Right lung (tissue), 10 donors: Measurements from ENCODE around the gene DEFB121. TPM values are rescaled to one million over a fixed set of nuclear protein-coding genes. Genes with fewer than 3 reads are reported as not detected.
"Not testable (repeated sequence)": the region's sequence is repeated elsewhere in the genome, so short reads cannot be mapped to it uniquely, and the experiment has no call there.

Source experiments
- DNase-seq, 2 donors: peaks; one replicate each; pipeline ENCODE4 v3.0.0-alpha.2; 2013
- long read RNA-seq, 8 donors: transcript quantifications; one replicate each; lab custom pipeline, GENCODE V29; 2026
- polyA plus RNA-seq, 5 donors: library from polyadenylated mRNA; unstranded; fragments of 120-200 nt; gene quantifications; one replicate each; pipeline versions ENCODE4 v1.2.1 to v1.2.3, GENCODE V29; 2013; ENCODE audit warnings: inconsistent platforms in 1 of 5, low replicate concordance in 1 of 5; ENCODE audit not compliant: insufficient read length in 5 of 5, insufficient read depth in 1 of 5

Gene DEFB121, protein sequence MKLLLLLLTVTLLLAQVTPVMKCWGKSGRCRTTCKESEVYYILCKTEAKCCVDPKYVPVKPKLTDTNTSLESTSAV
- not detected for polyA plus RNA-seq
- long read RNA-seq, donor 1: 0 reads
- long read RNA-seq, donor 2: 0 reads
- long read RNA-seq, donor 3: 0 reads
- long read RNA-seq, donor 4: 0 reads
- long read RNA-seq, donor 5: 0 reads
- long read RNA-seq, donor 6: 0 reads
- long read RNA-seq, donor 7: 0 reads
- long read RNA-seq, donor 8: 0 reads

DNA sequence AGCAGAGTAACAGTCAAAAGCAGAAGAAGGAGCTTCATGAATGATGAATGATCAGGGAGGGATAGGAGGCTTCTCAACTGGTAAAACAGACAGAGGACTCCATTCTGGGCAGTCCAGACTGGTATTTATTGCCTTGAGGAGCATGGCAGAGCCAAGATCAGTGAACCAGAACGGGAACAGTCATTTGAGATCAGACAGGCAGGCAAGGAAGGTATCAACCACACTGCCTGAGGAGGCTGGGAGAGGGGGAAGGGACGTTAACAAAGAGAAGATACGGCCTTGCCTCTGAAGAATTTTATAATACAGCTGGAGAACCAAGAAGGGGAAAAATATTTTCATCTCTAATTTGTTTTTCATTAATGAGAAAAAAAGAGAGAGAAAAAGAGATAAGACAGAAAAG is at the start of gene DEFB121:
Gene DEFB121 (minus strand): TSS at position 101 of the 400 bp plus-strand sequence. CDS start 63 bp downstream, at position 38.
- DNase-seq: no peak

DNA sequence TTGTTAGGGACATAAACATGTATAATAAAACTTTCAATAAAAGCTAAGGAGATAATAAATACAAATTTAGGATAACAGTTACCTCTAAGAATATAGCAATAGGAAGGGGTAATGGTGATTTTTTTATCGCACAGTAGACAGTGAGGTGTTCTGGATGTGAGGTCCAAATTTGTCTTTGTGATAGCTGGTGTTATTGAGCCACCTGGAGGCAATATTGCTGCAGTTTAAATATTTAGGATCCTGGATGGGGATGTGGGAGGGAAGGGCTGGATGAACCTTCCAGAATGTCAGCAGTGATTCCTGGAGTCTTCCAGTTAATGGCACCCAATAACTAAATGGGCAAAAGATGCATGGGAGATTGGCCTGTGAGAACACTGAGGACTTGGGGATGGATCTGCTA is 48.3 kb upstream of the DEFB121 start:
- no peak for DNase-seq

DNA sequence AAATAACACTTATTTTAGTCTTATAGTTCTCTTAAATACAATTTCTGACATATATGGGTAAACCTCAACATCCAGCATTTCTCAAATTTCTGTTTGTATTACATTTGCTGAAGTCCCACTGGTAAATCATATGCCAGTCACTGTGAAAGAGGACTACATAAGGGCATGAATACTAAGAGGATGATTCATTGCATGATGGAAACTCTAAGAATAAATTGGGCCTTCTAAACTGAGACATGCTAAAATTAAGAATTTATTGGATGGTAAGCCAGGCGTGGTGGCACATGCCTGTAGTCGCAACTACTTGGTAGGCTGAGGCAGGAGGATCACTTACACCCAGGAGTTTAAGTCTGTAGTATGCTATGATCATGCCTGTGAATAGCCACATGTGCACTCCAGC is 46.6 kb upstream of the DEFB121 start:
- no peak for DNase-seq

DNA sequence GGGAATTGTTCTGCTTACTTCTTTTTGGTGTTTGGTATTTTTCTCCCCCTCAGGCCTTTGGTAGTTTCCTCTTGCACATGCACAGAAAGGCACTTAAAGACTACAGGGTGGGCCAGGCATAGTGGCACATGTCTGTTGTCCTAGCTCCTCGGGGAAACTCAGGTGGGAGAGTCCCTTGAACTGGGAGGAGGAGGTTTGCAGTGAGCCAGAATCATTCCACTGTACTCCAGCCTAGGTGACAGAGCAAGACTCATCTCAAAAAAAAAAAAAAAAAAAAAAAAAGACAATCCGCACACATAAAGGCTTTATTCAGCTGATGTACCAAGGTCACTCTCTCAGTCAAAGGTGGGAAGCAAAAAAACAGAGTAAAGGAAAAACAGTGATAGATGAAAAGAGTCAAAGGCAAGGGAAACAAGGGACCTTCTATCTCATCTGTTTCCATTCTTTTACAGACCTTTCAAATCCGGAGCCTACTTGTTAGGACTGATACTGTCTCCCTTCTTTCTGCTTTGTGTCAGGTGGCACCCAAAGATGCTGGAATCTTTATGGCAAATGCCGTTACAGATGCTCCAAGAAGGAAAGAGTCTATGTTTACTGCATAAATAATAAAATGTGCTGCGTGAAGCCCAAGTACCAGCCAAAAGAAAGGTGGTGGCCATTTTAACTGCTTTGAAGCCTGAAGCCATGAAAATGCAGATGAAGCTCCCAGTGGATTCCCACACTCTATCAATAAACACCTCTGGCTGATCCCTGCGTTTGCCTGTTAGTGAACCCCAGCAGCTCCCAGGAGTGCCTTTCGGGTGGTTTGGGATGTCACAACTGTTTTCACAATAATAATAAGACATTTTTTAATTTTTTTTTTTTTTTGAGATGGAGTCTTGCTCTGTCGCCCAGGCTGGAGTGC is 43.7 kb upstream of the DEFB121 start:
- no peak for DNase-seq

DNA sequence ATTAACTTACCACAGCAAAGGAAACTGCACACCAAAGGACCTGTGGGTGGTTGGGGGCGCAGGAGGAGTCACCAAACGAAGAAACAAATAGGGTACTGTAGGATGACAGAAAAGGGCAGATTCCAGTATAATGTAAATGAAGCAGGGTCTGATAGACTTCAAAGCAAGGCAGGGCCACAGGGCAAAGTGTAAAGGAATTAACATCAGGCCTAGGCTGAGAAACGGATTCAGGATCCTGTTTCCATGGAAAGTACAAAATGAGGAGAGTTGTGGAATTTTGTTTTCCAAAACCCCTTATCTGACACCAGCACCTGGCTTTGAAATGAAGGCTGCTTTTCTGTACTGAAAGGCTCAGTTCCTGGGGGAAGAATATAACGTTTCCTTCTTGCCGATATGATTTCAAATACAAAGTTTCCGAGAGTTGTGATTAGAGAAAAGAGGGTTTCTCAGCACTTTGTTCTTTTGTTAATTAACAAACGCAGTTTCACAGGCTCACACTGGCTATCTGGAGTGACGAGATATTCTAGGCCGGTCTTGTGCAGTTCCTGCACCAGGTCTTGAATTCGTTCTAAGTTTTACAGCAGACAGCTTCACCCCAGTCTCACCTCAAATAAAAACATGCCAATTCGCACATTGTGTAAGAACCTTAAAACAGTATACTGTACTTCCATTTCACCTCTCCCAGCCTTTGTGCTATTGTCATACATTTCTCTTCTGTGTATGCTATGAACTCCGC is 40.2 kb upstream of the DEFB121 start:
- DNase-seq: no peak

DNA sequence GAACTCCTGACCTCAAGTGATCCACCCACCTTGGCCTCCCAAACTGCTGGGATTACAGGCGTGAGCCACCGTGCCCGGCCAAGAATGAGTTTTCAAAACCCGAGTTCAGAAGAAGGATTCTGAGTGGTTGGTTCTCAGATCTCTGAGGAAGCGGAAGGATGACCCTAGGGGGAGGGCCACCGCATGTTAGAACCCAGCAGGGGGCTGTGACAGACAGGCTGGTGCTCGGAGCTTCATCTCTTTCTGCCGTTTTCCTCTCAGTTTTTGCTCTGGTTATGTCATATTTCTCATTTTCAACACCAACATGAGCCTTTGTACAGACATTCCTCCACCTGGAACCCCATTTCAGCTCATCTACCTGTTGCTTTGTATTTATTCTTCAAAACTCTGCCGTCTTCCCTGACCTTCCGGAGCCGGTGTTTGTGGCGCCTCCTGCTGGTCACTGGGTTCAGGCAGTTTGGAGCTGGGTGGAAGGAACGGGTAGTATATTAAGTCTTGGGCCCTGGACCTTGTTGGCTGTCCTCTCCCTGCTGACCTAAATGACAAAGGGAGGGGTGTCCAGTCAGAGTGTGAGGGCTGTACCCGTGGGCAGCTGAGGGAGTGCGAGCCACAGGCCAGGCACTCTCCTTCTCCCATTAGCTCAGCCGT is 34.1 kb upstream of the DEFB121 start, which contains the start of gene DEFB123:
Gene DEFB123 (plus strand): TSS at position 621 of the 648 bp plus-strand sequence. CDS start 67 bp downstream, outside the sequence.
- DNase-seq: no peak

GRCh38 chr20:31430568-31431115 is 24.6 kb upstream of the DEFB121 start:
- DNase-seq: no peak

DNA sequence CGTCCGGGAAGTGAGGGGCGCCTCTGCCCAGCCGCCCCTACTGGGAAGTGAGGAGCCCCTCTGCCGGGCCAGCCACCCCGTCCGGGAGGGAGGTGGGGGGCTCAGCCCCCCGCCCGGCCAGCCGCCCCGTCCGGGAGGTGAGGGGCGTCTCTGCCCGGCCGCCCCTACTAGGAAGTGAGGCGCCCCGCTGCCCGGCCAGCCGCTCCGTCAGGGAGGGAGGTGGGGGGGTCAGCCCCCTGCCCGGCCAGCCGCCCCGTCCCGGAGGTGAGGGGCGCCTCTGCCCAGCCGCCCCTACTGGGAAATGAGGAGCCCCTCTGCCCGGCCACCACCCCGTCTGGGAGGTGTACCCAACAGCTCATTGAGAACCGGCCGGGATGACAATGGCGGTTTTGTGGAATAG is 21.6 kb upstream of the DEFB121 start:
- DNase-seq: not testable (repeated sequence)

- not testable (repeated sequence) for DNase-seq
Measured at GRCh38 chr20:31426891-31427551, 21.0 kb upstream of the DEFB121 start.

DNA sequence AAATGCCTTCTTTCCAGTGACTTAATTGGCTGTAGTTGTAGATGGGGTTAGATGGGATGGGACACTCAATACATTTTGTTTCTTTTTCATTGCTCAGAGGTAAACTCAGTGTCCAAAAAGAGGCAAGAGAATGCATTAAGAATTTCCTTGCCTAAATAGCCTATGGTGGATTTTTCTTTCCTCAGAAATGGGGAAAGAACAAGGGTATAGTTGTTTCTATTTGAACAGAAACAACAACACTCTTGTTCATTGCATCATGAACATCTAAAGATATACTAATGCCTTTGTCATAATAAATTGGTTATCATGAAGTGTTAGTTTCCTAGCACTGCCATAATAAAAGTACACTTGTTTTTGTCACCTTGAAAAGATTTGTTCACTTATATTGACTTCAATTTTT is 19.8 kb upstream of the DEFB121 start:
- DNase-seq: no peak

GRCh38 chr20:31418307-31418706 is 12.3 kb upstream of the DEFB121 start:
- no peak for DNase-seq

- no peak for DNase-seq
Measured at GRCh38 chr20:31415653-31416052, 9.6 kb upstream of the DEFB121 start.

DNA sequence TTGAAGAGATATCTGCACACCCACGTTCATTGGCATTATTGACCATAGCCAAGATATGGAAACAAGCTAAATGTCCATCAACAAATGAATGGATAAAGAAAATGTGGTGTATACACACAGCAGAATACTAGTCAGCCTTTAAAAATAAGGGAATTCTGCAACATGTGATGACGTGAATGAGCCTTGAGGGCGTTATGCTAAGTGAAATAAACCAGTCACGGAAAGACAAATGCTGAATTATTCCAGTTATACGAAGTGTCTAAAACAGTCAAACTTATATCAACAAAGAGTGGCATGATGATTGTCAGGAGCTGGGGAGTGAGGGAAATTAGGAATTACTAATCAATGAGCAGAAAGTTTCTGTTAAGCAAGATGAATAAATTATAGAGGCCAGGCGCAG is 8.4 kb upstream of the DEFB121 start:
- DNase-seq: no peak

GRCh38 chr20:31410011-31410410 is 4.0 kb upstream of the DEFB121 start:
- no peak for DNase-seq

DNA sequence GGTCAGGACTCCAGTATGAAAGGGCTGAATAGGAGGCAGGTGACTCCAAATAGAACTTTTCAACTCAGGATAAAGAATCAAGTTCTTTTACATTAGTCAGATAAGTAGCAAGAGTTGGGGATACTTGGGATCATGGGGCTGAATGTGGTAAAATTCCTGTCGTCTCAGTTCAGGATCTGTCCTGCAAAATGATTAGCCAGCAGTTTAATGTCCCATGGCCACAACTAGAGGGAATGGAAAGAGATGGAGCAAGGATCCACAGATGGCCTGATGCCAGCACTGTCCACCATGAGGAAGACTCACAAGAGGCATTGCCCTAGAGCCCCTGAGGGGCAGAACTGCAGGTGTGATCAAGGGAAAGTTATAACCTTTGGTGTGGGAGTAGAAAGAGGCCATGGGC is 2.1 kb downstream of the DEFB121 start:
- DNase-seq: no peak

- no peak for DNase-seq
Measured at GRCh38 chr20:31394900-31395299, 11.1 kb downstream of the DEFB121 start.

DNA sequence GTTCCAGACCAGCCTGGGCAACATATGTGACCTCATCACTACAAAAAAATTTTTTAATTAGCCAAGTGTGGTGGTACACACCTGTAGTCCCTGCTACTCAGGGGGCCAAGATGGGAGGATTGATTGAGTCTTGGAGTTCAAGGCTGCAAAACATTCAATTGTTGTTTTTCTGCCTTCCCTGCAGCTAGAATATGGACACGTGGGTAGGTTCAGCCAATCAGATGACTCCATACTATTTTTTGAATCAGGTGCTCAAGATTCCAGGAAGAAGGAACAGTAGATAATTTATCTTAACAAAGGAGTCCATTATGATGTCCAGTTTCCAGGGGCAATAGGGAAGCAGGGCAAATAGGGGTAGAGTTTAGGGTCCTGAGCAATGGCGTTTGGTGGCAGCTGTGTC is 13.2 kb downstream of the DEFB121 start:
- no peak for DNase-seq

DNA sequence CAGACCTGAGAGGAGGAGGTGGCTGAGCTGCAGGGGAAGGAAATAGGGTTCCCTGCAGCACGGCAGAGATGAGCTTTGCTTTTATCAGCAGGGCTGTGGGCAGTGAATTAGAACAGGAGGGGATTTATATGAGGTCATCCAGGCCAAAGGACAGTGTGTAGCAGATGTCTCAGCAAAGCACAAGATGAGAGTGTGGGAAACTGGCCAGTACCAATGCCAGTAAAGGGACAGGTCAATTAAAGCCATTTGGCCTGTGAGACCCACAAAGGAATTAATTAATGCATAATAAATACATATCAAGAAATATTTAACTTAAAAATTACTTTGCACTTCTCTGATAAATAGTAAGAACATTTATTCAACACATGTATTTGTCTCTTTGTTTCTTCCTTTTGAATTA is 15.5 kb downstream of the DEFB121 start, which contains the start of gene DEFB119:
Gene DEFB119 (minus strand): TSS at position 101 of the 400 bp plus-strand sequence. CDS start 107 bp downstream, outside the sequence.
- no peak for DNase-seq

DNA sequence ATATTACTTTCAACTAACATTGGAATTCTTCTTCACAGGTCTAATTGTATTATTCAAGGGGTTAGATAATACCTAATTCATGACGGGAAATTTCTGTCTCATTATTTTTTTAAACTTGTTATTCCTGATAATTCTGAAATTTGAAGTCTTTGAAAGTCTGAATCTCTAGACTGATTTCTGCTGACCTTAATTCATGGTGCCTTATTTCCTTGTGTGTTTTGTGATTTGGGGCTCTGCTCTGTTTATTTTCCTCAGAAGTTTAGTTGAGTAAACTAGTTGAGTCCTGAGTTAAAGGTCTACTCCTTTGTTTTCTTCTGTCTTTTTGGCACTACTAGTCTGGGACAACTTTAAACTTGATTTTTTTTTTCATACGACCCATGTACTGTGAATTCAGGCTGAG is 31.7 kb downstream of the DEFB121 start:
- no peak for DNase-seq

DNA sequence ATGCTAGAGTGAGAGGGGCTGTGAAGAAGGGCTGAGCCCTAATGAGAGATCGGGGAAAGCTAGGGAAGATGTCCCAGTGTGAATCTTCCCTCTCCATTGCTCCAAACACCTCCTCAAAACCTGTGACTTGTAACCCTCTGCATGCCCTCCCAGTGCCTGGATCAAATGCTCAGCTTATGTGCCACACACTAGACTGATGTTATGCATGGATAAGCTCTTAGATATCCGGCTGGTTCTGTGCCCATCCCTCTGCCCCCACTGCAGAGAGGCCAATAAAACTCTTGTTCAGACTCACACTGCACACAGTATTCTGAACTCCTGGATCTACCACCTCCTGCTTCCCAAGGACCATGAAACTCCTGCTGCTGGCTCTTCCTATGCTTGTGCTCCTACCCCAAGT is 37.7 kb downstream of the DEFB121 start, which contains the start of gene DEFB118:
Gene DEFB118 (plus strand): TSS at position 301 of the 400 bp plus-strand sequence. CDS start 50 bp downstream, at position 351.
- DNase-seq: no peak
